NCI-H1694 treated with DMSO at 0.1 percent for 48 hours (cell line): ENCODE results near the gene CPO.

Source experiments
- DNase-seq: peaks from one replicate; lab custom pipeline; 2025; lab: John Stamatoyannopoulos, UW

Gene CPO

DNA sequence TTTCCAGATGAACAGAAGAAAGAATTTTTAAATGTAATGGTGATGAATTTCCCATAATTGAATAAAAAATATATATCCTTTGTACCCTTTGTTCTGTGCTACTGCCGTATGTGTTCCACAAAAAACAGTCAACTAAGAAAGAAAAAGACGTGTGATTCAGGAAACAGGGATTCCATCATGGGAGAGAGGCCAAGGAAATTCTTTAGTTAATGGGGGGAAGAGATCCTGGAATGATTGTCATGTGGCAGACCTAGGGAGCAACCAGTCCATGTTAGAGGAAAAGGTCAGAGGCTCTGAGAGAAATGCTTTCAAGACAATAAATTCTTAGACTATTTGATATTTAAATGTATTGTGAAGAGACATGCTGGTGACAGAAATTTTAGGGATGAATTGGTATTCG lies 76.6 kb downstream of the CPO start:
- DNase-seq, result no peak
